WI38 (cell line): Measurements from ENCODE around the gene MKLN1.

Source experiments
- H3K4me3 ChIP-seq: 2 replicates; pipeline ENCODE4 v1.5.1; 2011; ENCODE audit warnings: low read depth, mild to moderate bottlenecking, control low read depth, low read length
- TF ChIP-seq, protein P1 (sequence below): IDR thresholded peaks from 2 replicates; pipeline ENCODE4 v1.5.1; 2012; ENCODE audit warnings: low read depth, mild to moderate bottlenecking, control low read depth, low read length

MKLN1 gene

DNA sequence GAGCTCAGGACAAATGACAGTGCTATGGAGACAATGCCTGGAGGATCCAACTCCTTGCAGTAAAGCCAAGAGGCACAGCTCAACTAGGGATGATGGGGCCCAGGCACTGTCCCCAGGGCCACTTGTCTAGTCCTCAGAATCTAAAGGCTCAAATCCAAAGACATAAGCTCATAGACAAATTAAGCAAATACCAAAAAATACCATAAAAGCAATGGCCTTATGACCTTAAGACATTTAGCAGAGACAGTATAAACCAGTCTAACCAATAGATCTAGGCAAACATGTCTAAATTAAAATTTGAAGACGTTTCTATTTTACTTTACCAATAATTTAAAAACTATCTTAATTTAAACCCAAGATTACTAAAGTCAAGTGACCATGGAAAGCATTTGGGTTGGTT lies 14.8 kb upstream of the MKLN1 start:
- no peak overlapping the region for H3K4me3 ChIP-seq
- TF ChIP-seq, protein P1, sequence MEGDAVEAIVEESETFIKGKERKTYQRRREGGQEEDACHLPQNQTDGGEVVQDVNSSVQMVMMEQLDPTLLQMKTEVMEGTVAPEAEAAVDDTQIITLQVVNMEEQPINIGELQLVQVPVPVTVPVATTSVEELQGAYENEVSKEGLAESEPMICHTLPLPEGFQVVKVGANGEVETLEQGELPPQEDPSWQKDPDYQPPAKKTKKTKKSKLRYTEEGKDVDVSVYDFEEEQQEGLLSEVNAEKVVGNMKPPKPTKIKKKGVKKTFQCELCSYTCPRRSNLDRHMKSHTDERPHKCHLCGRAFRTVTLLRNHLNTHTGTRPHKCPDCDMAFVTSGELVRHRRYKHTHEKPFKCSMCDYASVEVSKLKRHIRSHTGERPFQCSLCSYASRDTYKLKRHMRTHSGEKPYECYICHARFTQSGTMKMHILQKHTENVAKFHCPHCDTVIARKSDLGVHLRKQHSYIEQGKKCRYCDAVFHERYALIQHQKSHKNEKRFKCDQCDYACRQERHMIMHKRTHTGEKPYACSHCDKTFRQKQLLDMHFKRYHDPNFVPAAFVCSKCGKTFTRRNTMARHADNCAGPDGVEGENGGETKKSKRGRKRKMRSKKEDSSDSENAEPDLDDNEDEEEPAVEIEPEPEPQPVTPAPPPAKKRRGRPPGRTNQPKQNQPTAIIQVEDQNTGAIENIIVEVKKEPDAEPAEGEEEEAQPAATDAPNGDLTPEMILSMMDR = no peak

DNA sequence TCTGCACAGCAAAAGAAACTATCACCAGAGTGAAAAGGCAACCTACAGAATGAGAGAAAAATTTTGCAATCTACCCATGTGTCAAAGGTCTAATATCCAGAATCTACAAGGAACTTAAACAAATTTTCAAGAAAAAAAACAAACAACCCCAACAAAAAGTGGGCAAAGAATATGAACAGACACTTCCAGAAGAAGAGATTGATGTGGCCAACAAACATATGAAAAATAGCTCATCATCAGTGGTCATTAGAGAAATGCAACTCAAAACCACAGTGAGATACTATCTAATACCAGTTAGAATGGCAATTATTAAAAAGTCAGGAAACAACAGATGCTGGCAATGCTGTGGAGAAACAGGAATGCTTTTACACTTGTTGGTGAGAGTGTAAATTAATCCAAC lies 7.1 kb upstream of the MKLN1 start:
- TF ChIP-seq, protein P1 = no peak
- no peak overlapping the region for H3K4me3 ChIP-seq

DNA sequence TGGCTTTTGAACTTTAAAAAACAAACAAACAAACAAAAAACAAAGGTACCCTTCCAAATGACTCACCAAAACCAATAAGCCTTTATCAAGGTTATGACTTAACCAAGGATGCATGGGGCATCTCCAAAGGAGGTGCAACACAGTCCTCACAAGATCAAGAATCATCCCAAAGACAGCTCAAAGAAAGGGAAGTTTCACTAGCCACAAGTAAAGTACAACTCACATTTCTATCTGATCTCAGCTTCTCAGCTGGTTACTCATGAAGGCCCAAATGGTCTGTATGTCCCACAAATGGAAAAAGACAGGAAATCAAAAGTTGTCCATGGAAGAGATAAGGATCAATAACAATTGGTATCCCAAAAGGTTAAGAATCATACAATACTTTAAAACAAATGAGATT lies 6.0 kb upstream of the MKLN1 start:
- no peak overlapping the region for H3K4me3 ChIP-seq
- TF ChIP-seq, protein P1 = no peak

DNA sequence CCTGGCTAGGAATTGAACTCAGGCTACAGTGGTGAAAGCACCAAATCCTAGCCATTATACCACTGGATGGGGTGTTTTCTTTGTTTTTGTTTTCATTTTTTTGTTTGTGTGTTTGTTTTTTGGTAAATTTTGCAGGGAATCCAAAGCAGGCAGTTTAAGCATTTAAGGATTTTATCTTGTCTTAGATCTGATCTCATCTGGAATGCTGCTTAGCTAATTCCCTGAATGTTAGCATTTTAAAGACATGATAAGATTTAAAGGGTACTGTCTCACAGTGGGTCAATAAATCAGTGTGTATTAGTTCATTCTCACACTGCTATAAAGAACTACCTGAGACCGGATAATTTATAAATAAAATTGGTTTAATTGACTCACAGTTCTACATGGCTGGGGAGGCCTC lies 5.6 kb upstream of the MKLN1 start:
- no peak overlapping the region for H3K4me3 ChIP-seq
- TF ChIP-seq, protein P1 = no peak

DNA sequence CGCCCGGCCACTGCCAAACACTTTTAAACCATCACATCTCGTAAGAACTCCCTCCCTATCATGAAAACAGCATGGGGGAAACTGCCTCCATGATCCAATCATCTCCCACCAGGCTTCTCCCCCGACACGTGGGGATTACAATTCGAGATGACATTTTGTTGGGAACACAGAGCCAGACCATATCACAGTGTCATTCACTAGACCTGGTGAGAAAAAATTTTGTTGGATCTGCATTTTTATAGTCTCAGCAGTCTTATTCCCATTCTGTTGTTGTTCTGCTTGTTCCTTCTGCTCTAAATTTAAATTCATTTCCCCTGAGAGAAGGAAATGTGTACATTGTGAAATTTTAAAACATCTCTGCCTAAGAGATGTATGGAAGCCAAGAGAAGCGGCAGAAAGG lies 4.8 kb upstream of the MKLN1 start:
- no peak overlapping the region for H3K4me3 ChIP-seq
- TF ChIP-seq, protein P1 = no peak

DNA sequence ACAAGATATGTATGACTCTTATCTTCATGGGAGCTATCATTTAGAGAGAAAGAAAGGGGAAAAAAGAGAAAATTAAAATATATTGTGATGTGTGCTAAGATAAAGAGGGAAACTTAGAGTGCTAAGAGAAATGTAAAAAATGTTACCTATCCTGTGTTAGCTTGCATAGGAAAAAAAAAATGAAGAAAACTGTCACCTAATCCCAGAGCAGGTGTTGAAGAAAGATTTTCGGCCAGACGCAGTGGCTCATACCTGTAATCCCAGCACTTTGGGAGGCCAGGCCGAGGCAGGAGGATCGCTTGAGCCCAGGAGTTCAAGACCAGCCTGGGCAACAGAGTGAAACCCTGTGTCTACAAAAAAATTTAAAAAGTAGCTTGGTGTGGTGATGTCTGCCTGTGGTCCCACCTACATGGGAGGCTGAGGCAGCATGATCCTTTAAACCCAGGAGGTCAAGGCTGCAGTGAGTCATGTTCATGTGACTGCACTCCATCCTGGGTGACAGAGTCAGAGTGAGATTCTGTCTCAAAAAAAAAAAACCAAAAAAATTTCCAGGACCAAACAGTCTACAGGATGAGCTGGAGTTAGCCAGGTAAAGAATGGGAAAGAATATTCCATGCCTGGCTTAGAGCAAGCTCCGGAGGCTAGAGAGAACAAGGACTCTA lies 2.4 kb upstream of the MKLN1 start:
- TF ChIP-seq, protein P1 = no peak
- H3K4me3 ChIP-seq = no peak overlapping the region

DNA sequence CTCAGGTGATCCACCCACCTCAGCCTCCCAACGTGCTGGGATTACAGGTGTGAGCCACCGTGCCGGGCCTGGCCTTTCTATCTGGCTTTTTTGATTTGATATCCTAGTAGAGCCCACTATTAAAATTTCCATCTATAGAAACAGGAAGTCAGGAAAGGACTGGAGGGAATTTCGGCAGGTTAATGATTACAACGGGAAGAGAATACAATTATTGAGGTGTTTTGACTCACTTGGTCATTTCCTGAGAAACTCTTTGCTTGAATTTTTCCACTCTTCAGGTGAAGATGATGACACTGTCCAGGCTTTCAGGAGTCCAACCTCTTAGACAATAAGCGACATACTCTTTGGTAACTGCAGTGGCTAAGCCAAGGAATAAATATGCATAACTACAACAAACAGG lies 1.1 kb upstream of the MKLN1 start:
- H3K4me3 ChIP-seq = no peak overlapping the region; the same call in 1 of the 2 replicates
- TF ChIP-seq, protein P1 = no peak
